GM19099 (cell line): ENCODE results near the gene DPP8.

Experiments used
- POLR2A ChIP-seq: IDR thresholded peaks from 3 replicates; pipeline ENCODE4 v1.6.1; 2011; ENCODE audit warnings: low read depth; ENCODE audit not compliant: insufficient read length; ENCODE audit errors: extremely low read depth

Gene DPP8

GRCh38 chr15:65516997-65517865 lies at the start of gene DPP8:
Gene DPP8 (minus strand): TSS chr15:65517689. CDS start chr15:65512553, 5,136 bp downstream.
- peak; percentile 85 for TF ChIP-seq POLR2A

- TF ChIP-seq POLR2A, result no peak
These were observed 44.4 kb upstream of the DPP8 start for GRCh38 chr15:65561934-65562333.

- TF ChIP-seq POLR2A, result no peak
These were observed 42.5 kb upstream of the DPP8 start for GRCh38 chr15:65559941-65560340.

GRCh38 chr15:65558997-65559760 lies 41.7 kb upstream of the DPP8 start:
- TF ChIP-seq POLR2A, result no peak

- TF ChIP-seq POLR2A, result no peak
These were observed 40.8 kb upstream of the DPP8 start for GRCh38 chr15:65558336-65558735.

- TF ChIP-seq POLR2A, result no peak
These were observed 39.1 kb upstream of the DPP8 start for GRCh38 chr15:65556622-65557021.

GRCh38 chr15:65553691-65554090 lies 36.2 kb upstream of the DPP8 start:
- TF ChIP-seq POLR2A, result no peak

GRCh38 chr15:65551183-65551582 lies 33.7 kb upstream of the DPP8 start:
- no peak for TF ChIP-seq POLR2A

GRCh38 chr15:65550681-65551098 lies 33.2 kb upstream of the DPP8 start:
- TF ChIP-seq POLR2A, result no peak

GRCh38 chr15:65547841-65548240 lies 30.4 kb upstream of the DPP8 start:
- TF ChIP-seq POLR2A, result no peak

GRCh38 chr15:65541231-65541820 lies 23.8 kb upstream of the DPP8 start:
- TF ChIP-seq POLR2A, result no peak

- no peak for TF ChIP-seq POLR2A
These were observed 22.8 kb upstream of the DPP8 start for GRCh38 chr15:65540314-65540713.

GRCh38 chr15:65535192-65535591 lies 17.7 kb upstream of the DPP8 start:
- no peak for TF ChIP-seq POLR2A

GRCh38 chr15:65533057-65533756 lies 15.7 kb upstream of the DPP8 start:
- TF ChIP-seq POLR2A, result no peak

GRCh38 chr15:65532738-65533051 lies 15.2 kb upstream of the DPP8 start:
- TF ChIP-seq POLR2A, result no peak

- TF ChIP-seq POLR2A, result peak; percentile 81
These were observed 13.0 kb upstream of the DPP8 start, which contains the start of gene HACD3 for GRCh38 chr15:65530318-65531111. Gene HACD3 (plus strand): TSS chr15:65530463. CDS start chr15:65530632, 169 bp downstream.
